Smooth muscle cell (in vitro differentiated cells): ENCODE data around the gene SPATA2. TPM values are rescaled to one million over a fixed set of nuclear protein-coding genes. Genes with fewer than 3 reads are reported as not detected.

Experiments used
- DNase-seq: peaks from one replicate; lab custom pipeline; 2025; ENCODE audit not compliant: unreplicated experiment; lab: John Stamatoyannopoulos, UW
- H2AFZ ChIP-seq: fragments of 200-600 bp; sonication (generic); 2 replicates; pipeline ENCODE4 v1.6.0; 2016; ENCODE audit warnings: antibody characterized with exemption, low read depth, mild to moderate bottlenecking
- H3F3A ChIP-seq: fragments of 200-600 bp; sonication (generic); 2 replicates; pipeline ENCODE4 v1.6.0; 2017; ENCODE audit warnings: antibody characterized with exemption, low read depth
- H3K27ac ChIP-seq: fragments of 200-600 bp; sonication (generic); 2 replicates; pipeline ENCODE4 v1.5.1; 2016; ENCODE audit warnings: low read depth, mild to moderate bottlenecking
- H3K27me3 ChIP-seq: fragments of 200-600 bp; sonication (generic); 2 replicates; pipeline ENCODE4 v1.6.1; 2016; ENCODE audit warnings: low read depth, mild to moderate bottlenecking
- H3K36me3 ChIP-seq: fragments of 200-600 bp; sonication (generic); 2 replicates; pipeline ENCODE4 v1.5.1; 2016; ENCODE audit warnings: low read depth
- H3K4me1 ChIP-seq: fragments of 200-600 bp; sonication (generic); 2 replicates; pipeline ENCODE4 v1.5.1; 2016; ENCODE audit warnings: low read depth
- H3K4me2 ChIP-seq: fragments of 200-600 bp; sonication (generic); 2 replicates; pipeline ENCODE4 v1.6.0; 2016; ENCODE audit warnings: mild to moderate bottlenecking
- H3K4me3 ChIP-seq: fragments of 200-600 bp; sonication (generic); 2 replicates; pipeline ENCODE4 v1.5.1; 2016; ENCODE audit warnings: mild to moderate bottlenecking
- H3K79me2 ChIP-seq: fragments of 200-600 bp; sonication (generic); 2 replicates; pipeline ENCODE4 v1.6.0; 2016; ENCODE audit warnings: low read depth, mild to moderate bottlenecking
- H3K9ac ChIP-seq: fragments of 200-600 bp; sonication (generic); 2 replicates; pipeline ENCODE4 v1.6.0; 2016; ENCODE audit warnings: low read depth
- H3K9me3 ChIP-seq: fragments of 200-600 bp; sonication (generic); replicated peaks from 2 replicates; pipeline ENCODE4 v1.5.1; 2016; ENCODE audit warnings: low read depth
- H4K20me1 ChIP-seq: fragments of 200-600 bp; sonication (generic); 2 replicates; pipeline ENCODE4 v1.6.0; 2016; ENCODE audit warnings: low read depth
- CTCF ChIP-seq: fragments of 200-600 bp; sonication (generic); IDR thresholded peaks from 2 replicates; pipeline ENCODE4 v1.5.1; 2017; ENCODE audit warnings: borderline replicate concordance, mild to moderate bottlenecking, antibody characterized with exemption; ENCODE audit not compliant: insufficient read depth, poor library complexity, severe bottlenecking
- WGBS: methylation state at CpG from one replicate; pipeline ENCODE4 v1.1.7; 2016; ENCODE audit warnings: low lambda C conversion rate; 5-methylcytosine and 5-hydroxymethylcytosine counted together
- polyA plus RNA-seq: library from polyadenylated mRNA; unstranded; fragments of >200 nt; fragmentation: Nextera tagmentation; extraction: Ambion mirVana; gene quantifications from 2 replicates; pipeline ENCODE4 v1.2.1, GENCODE V29; 2016
- total RNA-seq: library from RNA; depleted of rRNA; stranded (reverse); fragments of >200 nt; gene quantifications from 2 replicates; pipeline ENCODE4 v1.2.3, GENCODE V29; 2014

The SPATA2 gene
- total and polyA plus RNA-seq, 2 experiments from 2014 or later: 3.9 to 9.9 TPM

- peak; percentile 8 for DNase-seq
- H4K20me1 ChIP-seq: peaks cover 69% of the 10 kb centered on the region
These were observed 23.1 kb upstream of the SPATA2 start for GRCh38 chr20:49938173-49939163.

GRCh38 chr20:49937027-49937929 lies 21.9 kb upstream of the SPATA2 start:
- Histone ChIP-seq H3K4me2 (peak overlapping the region; percentile 94), H3K27me3 (no peaks in the 10 kb centered on the region)

More at GRCh38 chr20:49938173-49939163, 23.1 kb upstream of the SPATA2 start:
- H3K4me1 ChIP-seq: peaks cover 13% of the 10 kb centered on the region
- peak overlapping the region; percentile 96 for H3K4me3 ChIP-seq
- no peaks in the 10 kb centered on the region for H3F3A ChIP-seq
- no peaks in the 10 kb centered on the region for H3K27me3 ChIP-seq
- H3K4me2 ChIP-seq: peak overlapping the region; percentile 94
- H3K27ac ChIP-seq: no peak overlapping the region
- no peak overlapping the region for H2AFZ ChIP-seq
- H3K36me3 ChIP-seq: no peaks in the 10 kb centered on the region
- H3K9me3 ChIP-seq: no peaks in the 10 kb centered on the region
- peak overlapping the region; percentile 24 for H3K9ac ChIP-seq
- no peak for TF ChIP-seq CTCF
- 68% methylated on average over 12 of the region's 12 CpGs for WGBS
- H3K79me2 ChIP-seq: peaks cover 74% of the 10 kb centered on the region

More at GRCh38 chr20:49937027-49937929, 21.9 kb upstream of the SPATA2 start:
- peaks cover 63% of the 10 kb centered on the region for H3K79me2 ChIP-seq
- H3K36me3 ChIP-seq: no peaks in the 10 kb centered on the region
- peaks cover 57% of the 10 kb centered on the region for H4K20me1 ChIP-seq
- peaks cover 13% of the 10 kb centered on the region for H3K4me1 ChIP-seq
- WGBS: 11% methylated on average over 12 of the region's 12 CpGs
- no peak for DNase-seq
- H2AFZ ChIP-seq: peak overlapping the region; percentile 86
- H3K4me3 ChIP-seq: peak overlapping the region; percentile 96
- TF ChIP-seq CTCF: no peak
- peak overlapping the region; percentile 93 for H3K9ac ChIP-seq
- no peaks in the 10 kb centered on the region for H3F3A ChIP-seq
- H3K9me3 ChIP-seq: no peaks in the 10 kb centered on the region
- peak overlapping the region; percentile 82 for H3K27ac ChIP-seq
